Fibroblast of the aortic adventitia (primary cell): ENCODE measurements around the gene FAM24A. TPM values are rescaled to one million over a fixed set of nuclear protein-coding genes. Genes with fewer than 3 reads are reported as not detected.

Experiments used
- DNase-seq: peaks from one replicate; pipeline ENCODE4 v3.0.0-alpha.2; 2010; ENCODE audit warnings: low read depth
- H3K4me3 ChIP-seq: 2 replicates; pipeline ENCODE4 v1.5.1; 2011; ENCODE audit warnings: low read depth, mild to moderate bottlenecking, control low read depth, low read length, moderate library complexity
- total RNA-seq: library from RNA; depleted of rRNA; stranded (reverse); fragments of >200 nt; gene quantifications from 2 replicates; pipeline ENCODE4 v1.2.3, GENCODE V29; 2012; ENCODE audit warnings: low replicate concordance
- TF ChIP-seq, protein P1 (sequence below): IDR thresholded peaks from 2 replicates; pipeline ENCODE4 v1.5.1; 2011; ENCODE audit warnings: mild to moderate bottlenecking, low read length, control low read depth, inconsistent platforms; ENCODE audit not compliant: insufficient read depth

The FAM24A gene
- total RNA-seq, 1 donor = not detected

DNA sequence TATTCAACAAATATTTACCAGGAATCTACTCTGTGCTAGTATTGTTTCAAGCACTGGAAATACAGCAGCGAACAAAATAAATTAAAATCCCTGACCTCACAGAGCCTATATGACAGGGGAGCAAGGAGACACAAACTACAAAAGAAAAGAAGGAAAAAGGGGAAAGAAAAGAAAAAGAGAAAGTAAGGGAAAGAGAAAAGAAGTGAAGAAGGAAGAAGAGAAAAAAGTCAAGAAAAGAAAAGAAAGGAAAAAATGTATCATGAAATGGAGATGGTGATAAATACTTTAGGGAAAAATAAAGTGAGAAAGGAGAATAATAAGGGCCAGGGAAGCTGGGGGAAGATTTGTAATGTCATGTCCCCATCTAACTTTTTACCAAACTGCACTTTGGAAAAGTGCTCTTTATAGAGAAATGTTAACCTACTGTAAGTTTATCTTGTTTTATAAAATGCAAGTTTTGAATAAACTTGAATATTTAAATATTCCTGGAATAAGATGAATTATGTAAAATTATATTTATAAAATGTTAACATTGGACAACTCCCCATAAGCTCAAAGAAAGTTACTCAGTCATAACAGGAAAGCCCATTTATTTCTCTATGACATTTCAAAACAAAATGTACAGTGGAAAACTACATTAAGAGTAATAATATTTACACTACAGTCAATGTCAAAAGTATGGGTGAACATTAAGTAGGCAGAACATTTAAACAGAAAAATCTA is 28.9 kb downstream of the FAM24A start:
- TF ChIP-seq, protein P1, sequence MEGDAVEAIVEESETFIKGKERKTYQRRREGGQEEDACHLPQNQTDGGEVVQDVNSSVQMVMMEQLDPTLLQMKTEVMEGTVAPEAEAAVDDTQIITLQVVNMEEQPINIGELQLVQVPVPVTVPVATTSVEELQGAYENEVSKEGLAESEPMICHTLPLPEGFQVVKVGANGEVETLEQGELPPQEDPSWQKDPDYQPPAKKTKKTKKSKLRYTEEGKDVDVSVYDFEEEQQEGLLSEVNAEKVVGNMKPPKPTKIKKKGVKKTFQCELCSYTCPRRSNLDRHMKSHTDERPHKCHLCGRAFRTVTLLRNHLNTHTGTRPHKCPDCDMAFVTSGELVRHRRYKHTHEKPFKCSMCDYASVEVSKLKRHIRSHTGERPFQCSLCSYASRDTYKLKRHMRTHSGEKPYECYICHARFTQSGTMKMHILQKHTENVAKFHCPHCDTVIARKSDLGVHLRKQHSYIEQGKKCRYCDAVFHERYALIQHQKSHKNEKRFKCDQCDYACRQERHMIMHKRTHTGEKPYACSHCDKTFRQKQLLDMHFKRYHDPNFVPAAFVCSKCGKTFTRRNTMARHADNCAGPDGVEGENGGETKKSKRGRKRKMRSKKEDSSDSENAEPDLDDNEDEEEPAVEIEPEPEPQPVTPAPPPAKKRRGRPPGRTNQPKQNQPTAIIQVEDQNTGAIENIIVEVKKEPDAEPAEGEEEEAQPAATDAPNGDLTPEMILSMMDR = no peak
- DNase-seq = no peak
- H3K4me3 ChIP-seq = no peak overlapping the region

DNA sequence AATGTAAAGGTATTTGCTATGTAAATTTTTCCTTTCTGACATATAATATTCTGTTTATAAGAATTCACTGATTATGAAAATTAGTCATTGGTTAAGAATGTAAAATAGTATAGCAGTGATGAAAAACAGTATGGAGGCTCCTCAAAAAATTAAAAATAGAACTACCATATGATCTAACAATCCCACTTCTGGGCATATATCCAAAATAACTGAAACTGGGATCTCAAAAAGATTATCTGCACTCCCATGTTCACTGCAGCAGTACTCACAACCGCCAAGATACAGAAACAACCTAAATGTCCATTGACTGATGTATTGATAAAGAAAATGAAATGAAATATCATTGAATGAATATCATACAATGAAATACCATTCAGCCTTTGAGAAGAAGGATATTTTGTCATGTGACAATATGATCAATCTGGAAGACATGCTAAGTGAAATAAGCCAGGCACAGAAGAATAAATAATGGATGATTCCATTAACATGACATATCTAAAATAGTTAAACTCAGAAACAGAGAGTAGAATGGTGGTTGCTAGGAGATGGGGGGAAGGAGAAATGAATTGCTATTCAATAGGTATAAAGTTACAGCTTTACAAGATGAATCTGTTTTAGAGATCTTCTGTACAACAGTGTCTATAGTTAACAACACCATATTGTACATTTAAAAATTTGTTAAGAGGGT is 29.6 kb downstream of the FAM24A start:
- no peak overlapping the region for H3K4me3 ChIP-seq
- peak; percentile 86 for DNase-seq
- TF ChIP-seq, protein P1 = no peak

DNA sequence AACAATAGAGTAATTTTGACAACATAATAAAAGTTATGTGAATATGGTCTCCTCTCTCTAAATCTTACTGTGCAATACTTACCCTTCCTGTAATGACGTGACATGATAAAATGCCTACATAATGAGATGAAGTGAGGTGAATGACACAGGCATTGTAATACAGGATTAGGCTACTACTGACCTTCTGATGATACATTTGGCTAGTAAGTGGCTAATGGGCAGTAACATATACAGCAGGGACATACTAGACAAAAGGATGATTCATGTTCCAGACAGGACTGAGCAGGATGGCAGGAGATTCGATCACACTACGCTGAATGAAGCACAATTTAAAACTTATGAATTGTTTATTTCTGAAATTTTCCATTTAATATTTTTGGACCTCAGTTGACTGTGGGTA is 38.9 kb downstream of the FAM24A start:
- DNase-seq = no peak
- H3K4me3 ChIP-seq = no peak overlapping the region
- TF ChIP-seq, protein P1 = no peak

DNA sequence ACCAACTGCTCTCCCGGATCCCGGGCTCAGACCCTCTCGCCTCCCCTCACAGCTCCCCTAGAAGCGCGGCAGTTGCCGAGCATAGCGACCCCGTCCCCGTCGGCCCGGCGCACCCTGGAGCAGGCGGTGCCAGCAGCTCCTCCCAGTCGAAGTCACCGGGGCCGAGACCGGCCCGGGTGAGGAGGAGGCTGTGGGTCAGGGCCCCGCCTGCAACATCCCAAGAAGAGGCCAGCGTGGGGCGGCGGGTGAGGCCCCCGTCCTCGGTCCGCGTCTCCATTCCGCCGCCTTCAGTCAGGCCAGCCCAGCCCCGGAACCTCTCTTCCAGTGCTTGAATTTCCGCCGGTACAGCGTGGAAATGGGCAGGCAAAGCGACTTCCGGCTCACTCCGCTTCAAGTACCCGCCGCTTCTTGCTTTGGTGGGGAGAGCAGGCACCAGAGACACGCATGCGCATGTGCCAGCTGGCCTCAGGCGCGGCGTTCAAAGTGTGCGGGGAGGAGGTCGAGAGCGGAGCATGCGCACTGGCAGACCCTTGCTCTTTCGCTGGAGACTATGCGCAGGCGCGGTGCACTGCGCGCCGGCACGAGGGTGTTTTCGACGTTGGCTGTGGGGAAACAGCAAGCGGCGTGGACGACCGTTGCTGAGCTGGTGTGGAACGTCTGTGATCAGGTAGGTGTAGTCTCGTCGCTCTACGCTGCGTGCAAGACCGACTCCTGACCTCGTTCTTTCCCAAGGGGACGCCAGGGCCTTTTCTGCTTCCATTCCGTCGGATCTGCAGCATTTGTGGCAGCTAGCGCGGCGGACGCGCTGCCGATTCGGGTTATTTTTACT is 43.7 kb downstream of the FAM24A start, which contains the start of gene C10orf88:
C10orf88 (minus strand) TSS at position 326 of the 829 bp plus-strand sequence; CDS start at position 277, 49 bp downstream.
- peak; percentile 99 for DNase-seq
- TF ChIP-seq, protein P1 = no peak
- H3K4me3 ChIP-seq = peak within 1 kb of the TSS; percentile 80

DNA sequence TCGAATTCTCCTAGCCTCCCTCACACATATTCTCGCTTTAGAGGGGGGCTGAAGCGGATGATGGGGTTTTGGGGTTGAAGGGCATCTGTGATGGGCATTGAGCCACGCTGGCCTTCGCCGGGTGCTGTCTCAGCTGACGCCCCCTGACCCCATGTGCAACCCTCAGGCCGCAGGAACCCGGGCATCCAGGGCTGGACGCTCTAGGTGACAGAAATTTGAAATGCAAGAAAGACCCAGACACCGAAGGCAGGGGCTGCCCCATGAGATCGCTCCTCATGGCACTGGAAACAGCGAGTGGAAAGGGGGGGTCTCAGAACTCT is 44.3 kb downstream of the FAM24A start:
- DNase-seq = no peak
- peak overlapping the region; percentile 80 for H3K4me3 ChIP-seq
- TF ChIP-seq, protein P1 = no peak

DNA sequence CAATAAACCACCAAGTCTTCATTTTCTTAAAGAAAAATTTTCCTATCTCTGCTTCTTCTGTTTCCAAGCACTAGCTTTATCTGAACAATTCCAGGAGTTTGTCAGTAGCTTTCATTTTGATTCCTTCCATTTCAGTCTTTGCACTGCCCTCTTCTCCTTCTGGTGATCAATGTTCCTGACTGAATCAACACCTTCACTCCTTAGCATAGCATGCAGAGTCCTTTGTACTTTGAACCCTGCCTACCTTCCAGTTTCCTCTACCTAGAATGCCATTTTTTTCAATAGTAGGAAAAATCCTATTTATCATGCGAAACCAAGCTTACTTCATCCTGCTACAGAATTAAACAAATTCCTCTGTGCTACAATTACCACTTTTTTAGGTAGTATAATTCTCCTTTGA is 45.5 kb downstream of the FAM24A start:
- no peak overlapping the region for H3K4me3 ChIP-seq
- no peak for DNase-seq
- TF ChIP-seq, protein P1 = no peak
